Caco-2 (cell line): Measurements from ENCODE around the gene CACNA1C. TPM values are rescaled to one million over a fixed set of nuclear protein-coding genes. Genes with fewer than 3 reads are reported as not detected.

Source experiments
- BruUV-seq: library from RNA; stranded (reverse); fragments of 400-500 nt; replicated peaks from 2 replicates; lab custom pipeline; 2021; lab: Mats Ljungman, UMichigan
- CTCF ChIA-PET: fragments of 300-600 bp; sonication (Branson Sonifier 250); formaldehyde crosslinking; loops from one replicate; lab custom pipeline; 2022; ENCODE audit warnings: antibody characterized with exemption; lab: Charles Lee
- POLR2A ChIA-PET: fragments of 300-600 bp; sonication (Branson Sonifier 250); formaldehyde crosslinking; loops from one replicate; lab custom pipeline; 2022; ENCODE audit warnings: antibody characterized with exemption; lab: Charles Lee
- DNase-seq, 2 experiments: peaks; one replicate each; pipeline versions ENCODE4 v3.0.0 to v3.0.0-alpha.2; 2020 to 2022
- H3K27me3 ChIP-seq: replicated peaks from 2 replicates; pipeline ENCODE4 v1.6.0; 2011; ENCODE audit warnings: low read length; ENCODE audit not compliant: control insufficient read depth, insufficient read depth
- H3K36me3 ChIP-seq: 2 replicates; pipeline ENCODE4 v1.5.1; 2011; ENCODE audit warnings: low read length; ENCODE audit not compliant: control insufficient read depth, insufficient read depth
- H3K4me1 ChIP-seq: fragments of 250-450 bp; sonication (Bioruptor Pico); 2 replicates; pipeline ENCODE4 v1.5.1; 2020; ENCODE audit warnings: mild to moderate bottlenecking
- H3K4me3 ChIP-seq: 2 replicates; pipeline ENCODE4 v1.5.1; 2011; ENCODE audit warnings: low read depth, mild to moderate bottlenecking, control low read depth, low read length
- H3K9me3 ChIP-seq: fragments of 250-450 bp; sonication (Bioruptor Pico); 2 replicates; pipeline ENCODE4 v1.5.1; 2020; ENCODE audit warnings: mild to moderate bottlenecking, moderate library complexity
- H3K27ac Mint-ChIP-seq: one replicate; pipeline ENCODE4 v1.8.0; 2022; ENCODE audit warnings: mixed read lengths; ENCODE audit not compliant: unreplicated experiment
- H3K27me3 Mint-ChIP-seq: one replicate; pipeline ENCODE4 v1.8.0; 2022; ENCODE audit warnings: mixed read lengths; ENCODE audit not compliant: insufficient read depth, unreplicated experiment
- H3K36me3 Mint-ChIP-seq: one replicate; pipeline ENCODE4 v1.8.0; 2022; ENCODE audit warnings: mild to moderate bottlenecking, mixed read lengths; ENCODE audit not compliant: insufficient read depth, unreplicated experiment
- H3K4me1 Mint-ChIP-seq: one replicate; pipeline ENCODE4 v1.8.0; 2022; ENCODE audit warnings: low read depth, mixed read lengths; ENCODE audit not compliant: unreplicated experiment
- H3K4me3 Mint-ChIP-seq: one replicate; pipeline ENCODE4 v1.8.0; 2022; ENCODE audit warnings: mild to moderate bottlenecking, moderate library complexity, mixed read lengths; ENCODE audit not compliant: unreplicated experiment
- H3K9me3 Mint-ChIP-seq: one replicate; pipeline ENCODE4 v1.8.0; 2022; ENCODE audit warnings: mixed read lengths; ENCODE audit not compliant: unreplicated experiment
- intact Hi-C: fragments of 100-400 bp; cut with micrococcal nuclease; formaldehyde crosslinking; loops from one replicate; pipeline ENCODE4 v1.10.0; 2022; ENCODE audit not compliant: unreplicated experiment
- total RNA-seq: library from RNA; stranded (reverse); gene quantifications from 2 replicates; pipeline ENCODE4 v1.2.3, GENCODE V29; 2022
- TF ChIP-seq, protein P1 (sequence below), 2 experiments: fragments of 200-600 bp in 1 of 2; IDR thresholded peaks; 1 replicate in 1 of 2; 2 replicates in 1 of 2; pipeline versions ENCODE4 v1.5.1 to v1.8.0; 2011 to 2022; ENCODE audit warnings: antibody characterized with exemption in 1 of 2, control low read depth in 1 of 2, inconsistent platforms in 1 of 2, low read depth in 1 of 2, low read length in 1 of 2, mild to moderate bottlenecking in 1 of 2, moderate library complexity in 1 of 2; ENCODE audit not compliant: insufficient read depth in 1 of 2, severe bottlenecking in 1 of 2, unreplicated experiment in 1 of 2

The CACNA1C gene
- total RNA-seq, 1 experiment from 2014 or later, result not detected

DNA sequence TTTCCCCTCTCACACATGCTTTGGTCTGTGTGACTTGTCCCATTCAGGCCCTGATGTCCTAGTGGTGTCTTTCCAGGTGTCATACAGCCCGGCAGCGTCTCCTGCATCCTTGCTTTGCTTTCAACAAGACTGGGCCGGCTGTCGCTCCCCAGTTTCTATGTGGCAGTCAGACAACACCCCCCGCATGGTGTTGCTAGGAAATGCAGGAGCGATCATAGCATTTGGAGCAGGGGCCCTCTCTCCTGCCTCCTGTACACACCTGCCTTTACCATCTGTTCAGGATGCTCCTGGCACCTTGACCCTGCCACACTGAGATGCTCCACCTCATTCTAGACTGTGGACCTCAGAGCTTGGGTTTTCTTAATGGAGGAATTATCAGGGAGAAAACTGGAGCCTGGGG, 29.5 kb downstream of the CACNA1C start:
- DNase-seq, result no peak
- no TSS peak for BruUV-seq
- TF ChIP-seq, protein P1, sequence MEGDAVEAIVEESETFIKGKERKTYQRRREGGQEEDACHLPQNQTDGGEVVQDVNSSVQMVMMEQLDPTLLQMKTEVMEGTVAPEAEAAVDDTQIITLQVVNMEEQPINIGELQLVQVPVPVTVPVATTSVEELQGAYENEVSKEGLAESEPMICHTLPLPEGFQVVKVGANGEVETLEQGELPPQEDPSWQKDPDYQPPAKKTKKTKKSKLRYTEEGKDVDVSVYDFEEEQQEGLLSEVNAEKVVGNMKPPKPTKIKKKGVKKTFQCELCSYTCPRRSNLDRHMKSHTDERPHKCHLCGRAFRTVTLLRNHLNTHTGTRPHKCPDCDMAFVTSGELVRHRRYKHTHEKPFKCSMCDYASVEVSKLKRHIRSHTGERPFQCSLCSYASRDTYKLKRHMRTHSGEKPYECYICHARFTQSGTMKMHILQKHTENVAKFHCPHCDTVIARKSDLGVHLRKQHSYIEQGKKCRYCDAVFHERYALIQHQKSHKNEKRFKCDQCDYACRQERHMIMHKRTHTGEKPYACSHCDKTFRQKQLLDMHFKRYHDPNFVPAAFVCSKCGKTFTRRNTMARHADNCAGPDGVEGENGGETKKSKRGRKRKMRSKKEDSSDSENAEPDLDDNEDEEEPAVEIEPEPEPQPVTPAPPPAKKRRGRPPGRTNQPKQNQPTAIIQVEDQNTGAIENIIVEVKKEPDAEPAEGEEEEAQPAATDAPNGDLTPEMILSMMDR (IDR thresholded peaks at IDR 0.05; ENCODE audit: insufficient read depth in 1 of 2, low read depth in 1 of 2, low read length in 1 of 2, severe bottlenecking in 1 of 2, unreplicated experiment in 1 of 2), result no peak
- Mint-ChIP-seq H3K9me3 (peaks cover 6% of the 10 kb centered on the region), H3K4me3 (no peak overlapping the region), H3K27me3 (peaks cover 25% of the 10 kb centered on the region), H3K27ac (no peak overlapping the region), H3K4me1 (no peaks in the 10 kb centered on the region), H3K36me3 (no peaks in the 10 kb centered on the region)
- intact Hi-C loops, result no loop called here
- Histone ChIP-seq H3K36me3 (no peaks in the 10 kb centered on the region), H3K4me3 (no peak overlapping the region), H3K4me1 (no peaks in the 10 kb centered on the region), H3K9me3 (peaks cover 5% of the 10 kb centered on the region), H3K27me3 (no peaks in the 10 kb centered on the region; the same call in 1 of the 2 replicates)
- CTCF ChIA-PET, result no interaction called here
- POLR2A ChIA-PET, result no interaction called here

DNA sequence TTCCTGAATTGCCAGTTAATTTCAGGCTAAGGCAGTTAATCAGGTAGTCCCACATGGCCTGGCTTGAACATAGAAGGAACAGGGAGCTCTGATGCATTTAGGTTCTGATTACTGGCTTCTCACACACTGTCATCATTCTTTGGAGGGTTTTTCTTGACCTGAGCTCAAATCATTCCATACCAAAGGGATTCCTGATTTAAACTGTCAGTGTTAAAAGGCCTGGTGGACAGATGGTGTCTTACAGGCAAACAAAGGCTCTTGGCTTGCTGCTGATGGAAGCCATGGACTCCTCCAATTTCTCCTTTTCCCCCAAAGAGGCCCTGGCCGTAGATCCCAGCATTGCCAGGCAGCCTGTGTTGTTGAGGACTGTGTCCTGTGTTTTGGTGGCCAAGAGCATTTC, 30.2 kb downstream of the CACNA1C start:
- ChIA-PET CTCF (no interaction called here), POLR2A (no interaction called here)
- Mint-ChIP-seq H3K4me1 (no peaks in the 10 kb centered on the region), H3K27ac (no peak overlapping the region), H3K36me3 (no peaks in the 10 kb centered on the region), H3K4me3 (no peak overlapping the region), H3K27me3 (peaks cover 26% of the 10 kb centered on the region), H3K9me3 (peaks cover 5% of the 10 kb centered on the region)
- TF ChIP-seq, protein P1 (IDR thresholded peaks at IDR 0.05; ENCODE audit: insufficient read depth in 1 of 2, low read depth in 1 of 2, low read length in 1 of 2, severe bottlenecking in 1 of 2, unreplicated experiment in 1 of 2), result no peak
- no TSS peak for BruUV-seq
- H3K9me3 ChIP-seq, result peaks cover 5% of the 10 kb centered on the region
- no peaks in the 10 kb centered on the region; the same call in 1 of the 2 replicates for H3K27me3 ChIP-seq
- no peak overlapping the region for H3K4me3 ChIP-seq
- intact Hi-C loops, result no loop called here
- no peaks in the 10 kb centered on the region for H3K4me1 ChIP-seq
- DNase-seq, result no peak
- H3K36me3 ChIP-seq, result no peaks in the 10 kb centered on the region

DNA sequence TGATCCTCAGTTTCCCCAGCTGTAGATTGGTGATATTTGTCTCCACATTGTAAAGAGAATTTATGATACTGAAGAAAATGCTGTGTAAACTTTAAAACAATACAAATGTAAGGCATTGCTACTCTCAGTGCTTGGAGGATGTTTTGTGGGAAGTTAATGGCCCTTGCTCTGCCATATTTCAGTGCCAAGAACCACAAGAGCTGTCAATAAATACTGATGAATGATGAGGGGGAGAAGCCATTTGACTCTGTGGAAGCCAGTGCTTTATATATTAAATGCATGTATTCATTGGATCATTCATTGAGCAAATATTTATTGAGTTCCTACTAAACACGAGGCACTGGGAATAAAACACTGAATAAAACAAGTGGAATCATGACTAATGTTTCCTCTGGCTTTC, 30.8 kb downstream of the CACNA1C start:
- DNase-seq, result no peak
- no peaks in the 10 kb centered on the region for H3K9me3 Mint-ChIP-seq
- no peaks in the 10 kb centered on the region for H3K4me1 Mint-ChIP-seq
- POLR2A ChIA-PET, result no interaction called here
- Histone ChIP-seq H3K4me3 (no peak overlapping the region), H3K9me3 (peaks cover 5% of the 10 kb centered on the region), H3K36me3 (no peaks in the 10 kb centered on the region), H3K27me3 (no peaks in the 10 kb centered on the region; the same call in 1 of the 2 replicates), H3K4me1 (no peaks in the 10 kb centered on the region)
- H3K27me3 Mint-ChIP-seq, result peaks cover 26% of the 10 kb centered on the region
- CTCF ChIA-PET, result no interaction called here
- intact Hi-C loops, result no loop called here
- H3K27ac Mint-ChIP-seq, result no peak overlapping the region
- TF ChIP-seq, protein P1 (IDR thresholded peaks at IDR 0.05; ENCODE audit: insufficient read depth in 1 of 2, low read depth in 1 of 2, low read length in 1 of 2, severe bottlenecking in 1 of 2, unreplicated experiment in 1 of 2), result no peak
- H3K4me3 Mint-ChIP-seq, result no peak overlapping the region
- BruUV-seq, result no TSS peak
- H3K36me3 Mint-ChIP-seq, result no peaks in the 10 kb centered on the region
